KMS-11 (cell line): ENCODE results near the gene HSPA14.
"Not testable (repeated sequence)": the region's sequence is repeated elsewhere in the genome, so short reads cannot be mapped to it uniquely, and the experiment has no call there.

Experiments
- H2AFZ ChIP-seq: fragments of 200-600 bp; sonication (generic); 2 replicates; pipeline ENCODE4 v1.6.1; 2016; ENCODE audit warnings: antibody characterized with exemption, mixed run types, low read depth
- H3K27ac ChIP-seq: fragments of 200-600 bp; sonication (generic); 2 replicates; pipeline ENCODE4 v1.6.1; 2016; ENCODE audit warnings: mild to moderate bottlenecking, mixed run types
- H3K27me3 ChIP-seq: fragments of 200-600 bp; sonication (generic); 2 replicates; pipeline ENCODE4 v1.6.1; 2017; ENCODE audit warnings: mild to moderate bottlenecking, low read depth, mixed run types, moderate library complexity; ENCODE audit not compliant: insufficient read depth
- H3K36me3 ChIP-seq: fragments of 200-600 bp; sonication (generic); 2 replicates; pipeline ENCODE4 v1.6.1; 2017; ENCODE audit warnings: mild to moderate bottlenecking, mixed run types; ENCODE audit not compliant: insufficient read depth
- H3K4me1 ChIP-seq: fragments of 200-600 bp; sonication (generic); 2 replicates; pipeline ENCODE4 v1.6.1; 2016; ENCODE audit warnings: mild to moderate bottlenecking, low read depth, mixed run types; ENCODE audit not compliant: poor library complexity, severe bottlenecking
- H3K4me2 ChIP-seq: fragments of 200-600 bp; sonication (generic); 2 replicates; pipeline ENCODE4 v1.7.0; 2016; ENCODE audit warnings: mild to moderate bottlenecking, mixed run types
- H3K4me3 ChIP-seq: fragments of 200-600 bp; sonication (generic); IDR thresholded peaks from 2 replicates; pipeline ENCODE4 v1.6.1; 2017; ENCODE audit warnings: low read depth, low read length, mixed read lengths; ENCODE audit not compliant: insufficient read depth
- H3K79me2 ChIP-seq: fragments of 200-600 bp; sonication (generic); 2 replicates; pipeline ENCODE4 v1.6.1; 2016; ENCODE audit warnings: low read depth, mixed run types; ENCODE audit not compliant: insufficient read depth
- H3K9ac ChIP-seq: fragments of 200-600 bp; sonication (generic); 2 replicates; pipeline ENCODE4 v1.6.1; 2016; ENCODE audit warnings: mild to moderate bottlenecking, mixed run types
- H4K20me1 ChIP-seq: fragments of 200-600 bp; sonication (generic); 2 replicates; pipeline ENCODE4 v1.6.1; 2016; ENCODE audit warnings: mild to moderate bottlenecking, mixed run types; ENCODE audit not compliant: insufficient read depth
- CTCF ChIP-seq: fragments of 200-600 bp; sonication (generic); conservative IDR thresholded peaks from 2 replicates; pipeline ENCODE4 v1.6.1; 2017; ENCODE audit warnings: low read depth, mild to moderate bottlenecking, antibody characterized with exemption, low read length, moderate library complexity, mixed read lengths

HSPA14 gene

GRCh38 chr10:14815681-14816080 is 22.4 kb upstream of the HSPA14 start:
- H4K20me1 ChIP-seq = no peaks in the 10 kb centered on the region
- H3K4me3 ChIP-seq = no peak overlapping the region
- no peak for TF ChIP-seq CTCF
- H3K79me2 ChIP-seq = no peaks in the 10 kb centered on the region
- no peak overlapping the region for H2AFZ ChIP-seq
- H3K9ac ChIP-seq = no peak overlapping the region
- H3K27me3 ChIP-seq = no peaks in the 10 kb centered on the region
- H3K27ac ChIP-seq = no peak overlapping the region
- no peaks in the 10 kb centered on the region for H3K36me3 ChIP-seq
- no peak overlapping the region for H3K4me2 ChIP-seq
- no peaks in the 10 kb centered on the region for H3K4me1 ChIP-seq

GRCh38 chr10:14816717-14817116 is 21.4 kb upstream of the HSPA14 start:
- H3K9ac ChIP-seq, H3K4me3 ChIP-seq, H3K4me1 ChIP-seq, H4K20me1 ChIP-seq, H3K27ac ChIP-seq, H3K27me3 ChIP-seq, H3K4me2 ChIP-seq, H3K79me2 ChIP-seq, H3K36me3 ChIP-seq, H2AFZ ChIP-seq: not testable (repeated sequence)

GRCh38 chr10:14820010-14820774 is 17.9 kb upstream of the HSPA14 start:
- H4K20me1 ChIP-seq = no peaks in the 10 kb centered on the region
- no peak for TF ChIP-seq CTCF
- no peaks in the 10 kb centered on the region for H3K27me3 ChIP-seq
- H3K9ac ChIP-seq = no peak overlapping the region
- H3K4me3 ChIP-seq = no peak overlapping the region
- no peaks in the 10 kb centered on the region for H3K4me1 ChIP-seq
- H3K79me2 ChIP-seq = no peaks in the 10 kb centered on the region
- no peaks in the 10 kb centered on the region for H3K36me3 ChIP-seq
- no peak overlapping the region for H3K27ac ChIP-seq
- no peak overlapping the region for H3K4me2 ChIP-seq
- H2AFZ ChIP-seq = no peak overlapping the region

GRCh38 chr10:14820775-14821154 is 17.3 kb upstream of the HSPA14 start:
- H4K20me1 ChIP-seq = no peaks in the 10 kb centered on the region
- H3K36me3 ChIP-seq = no peaks in the 10 kb centered on the region
- H3K27ac ChIP-seq = no peak overlapping the region
- no peak for TF ChIP-seq CTCF
- H3K4me3 ChIP-seq = no peak overlapping the region
- no peak overlapping the region for H3K9ac ChIP-seq
- no peak overlapping the region for H2AFZ ChIP-seq
- H3K4me1 ChIP-seq = no peaks in the 10 kb centered on the region
- H3K79me2 ChIP-seq = no peaks in the 10 kb centered on the region
- H3K4me2 ChIP-seq = no peak overlapping the region
- H3K27me3 ChIP-seq = no peaks in the 10 kb centered on the region

- Histone ChIP-seq H3K79me2 (no peaks in the 10 kb centered on the region), H3K27ac (no peak overlapping the region), H4K20me1 (no peaks in the 10 kb centered on the region), H3K9ac (no peak overlapping the region), H3K4me2 (no peak overlapping the region), H3K36me3 (no peaks in the 10 kb centered on the region), H2AFZ (no peak overlapping the region), H3K27me3 (no peaks in the 10 kb centered on the region), H3K4me1 (no peaks in the 10 kb centered on the region), H3K4me3 (no peak overlapping the region)
- TF ChIP-seq CTCF = no peak
Measured at GRCh38 chr10:14821635-14822375, 16.3 kb upstream of the HSPA14 start.
